HG03139 (cell line): ENCODE measurements around the gene SPOCD1.

Experiments used
- ATAC-seq: cut with Tn5 transposase; IDR thresholded peaks from one replicate; pipeline ENCODE4 v1.9.1; 2021; ENCODE audit not compliant: unreplicated experiment

Gene SPOCD1

GRCh38 chr1:31788138-31788824, 27.5 kb downstream of the SPOCD1 start:
- ATAC-seq, result peak; percentile 55

DNA sequence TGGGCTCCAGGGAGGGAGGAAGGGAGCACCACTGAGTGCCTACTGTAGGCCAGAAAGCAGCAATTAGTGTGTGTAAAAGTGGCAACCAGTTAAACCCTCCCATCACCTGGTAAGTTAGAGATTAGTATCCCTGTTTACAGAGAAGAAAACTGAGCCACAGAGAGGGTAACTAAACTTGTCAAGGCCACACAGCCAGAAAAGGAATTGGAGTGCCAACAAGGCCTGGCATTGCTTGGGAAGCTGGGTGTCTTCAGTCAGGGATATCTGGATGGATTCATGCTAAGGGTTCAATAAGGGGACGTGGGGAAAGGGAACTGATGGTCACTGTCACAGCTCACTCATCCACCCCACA, 28.1 kb downstream of the SPOCD1 start:
- ATAC-seq, result no peak

GRCh38 chr1:31787261-31787660, 28.6 kb downstream of the SPOCD1 start:
- no peak for ATAC-seq

DNA sequence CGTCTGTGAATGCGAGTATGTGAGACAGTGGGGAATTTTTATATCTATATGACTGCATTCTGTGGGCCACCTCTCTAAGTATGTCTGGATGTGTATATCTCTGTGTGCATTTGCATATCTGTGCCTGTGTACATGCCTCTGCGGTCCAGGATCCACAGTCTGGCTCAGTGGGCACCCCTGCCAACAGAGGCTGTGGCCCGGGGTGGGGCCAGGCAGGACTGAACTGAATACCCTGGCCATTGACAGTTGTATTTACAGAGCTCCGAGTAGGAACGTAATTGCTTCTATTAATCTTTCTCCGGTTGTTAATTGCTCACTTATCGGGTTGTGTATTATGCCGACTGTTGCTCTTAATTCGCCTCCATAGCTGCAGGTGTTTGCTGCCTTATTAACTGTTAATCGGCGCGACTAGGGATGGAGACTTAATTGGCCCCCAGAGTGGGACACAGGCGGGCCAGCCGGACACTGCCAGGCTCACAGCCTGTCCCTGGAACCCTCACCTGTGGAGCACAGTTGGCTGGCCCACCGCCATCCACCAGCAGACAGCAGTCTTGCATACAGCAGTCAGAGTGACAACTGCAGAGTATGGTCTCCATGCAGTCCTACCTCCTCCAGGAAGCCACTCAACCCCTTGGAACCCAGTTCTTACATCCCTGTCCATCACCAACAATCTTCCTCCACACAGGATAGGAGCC, 29.3 kb downstream of the SPOCD1 start:
- ATAC-seq, result no peak

DNA sequence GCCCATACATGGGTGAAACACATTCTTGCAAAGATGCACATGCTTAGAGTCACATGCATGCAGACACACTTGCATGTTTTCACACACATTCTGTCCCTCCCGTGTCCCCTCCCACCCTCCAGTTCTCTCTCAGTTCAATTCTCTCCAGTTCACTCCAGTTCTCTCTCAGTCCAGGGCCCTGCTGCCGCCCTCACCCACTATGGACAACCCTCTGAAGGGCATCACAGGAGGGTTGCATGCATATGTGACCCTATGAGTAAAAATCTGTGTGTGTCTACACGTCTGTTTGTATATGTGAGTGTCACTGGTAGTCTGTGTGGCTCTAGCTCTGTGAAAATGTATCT, 29.9 kb downstream of the SPOCD1 start:
- ATAC-seq, result no peak

GRCh38 chr1:31785020-31785946, 30.5 kb downstream of the SPOCD1 start:
- ATAC-seq, result no peak

DNA sequence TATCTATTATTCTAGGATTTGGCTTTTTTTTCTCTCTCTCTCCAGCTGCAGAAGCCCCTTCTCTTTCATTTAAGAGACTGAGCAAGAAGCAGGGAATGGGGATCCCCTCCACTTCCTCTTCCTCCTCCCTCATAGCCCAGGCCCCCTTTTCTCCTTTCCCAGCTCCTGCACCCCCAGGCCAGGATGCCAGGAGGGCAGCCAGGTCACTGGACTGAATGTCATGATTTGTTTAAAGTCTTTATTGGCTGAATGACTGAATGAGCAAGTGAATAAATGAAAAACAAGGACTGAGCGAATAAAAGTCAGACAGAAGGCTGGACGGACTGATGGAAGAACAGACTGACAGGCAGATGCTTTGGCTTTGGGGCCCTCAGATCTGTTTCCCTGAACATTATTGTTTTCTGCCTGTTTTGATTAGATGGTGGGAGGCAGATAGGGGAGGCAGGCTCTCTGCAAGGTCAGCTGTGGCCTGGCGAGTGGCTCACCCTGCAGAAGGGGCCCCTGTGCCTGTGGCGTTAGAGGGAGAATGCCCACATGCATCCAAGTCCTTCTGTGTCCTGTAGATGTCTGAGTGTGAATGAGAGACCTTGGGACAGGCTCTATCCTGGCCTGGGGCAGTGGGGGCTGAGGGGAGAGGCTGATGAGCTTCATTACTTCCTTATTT, 31.3 kb downstream of the SPOCD1 start:
- ATAC-seq, result no peak

DNA sequence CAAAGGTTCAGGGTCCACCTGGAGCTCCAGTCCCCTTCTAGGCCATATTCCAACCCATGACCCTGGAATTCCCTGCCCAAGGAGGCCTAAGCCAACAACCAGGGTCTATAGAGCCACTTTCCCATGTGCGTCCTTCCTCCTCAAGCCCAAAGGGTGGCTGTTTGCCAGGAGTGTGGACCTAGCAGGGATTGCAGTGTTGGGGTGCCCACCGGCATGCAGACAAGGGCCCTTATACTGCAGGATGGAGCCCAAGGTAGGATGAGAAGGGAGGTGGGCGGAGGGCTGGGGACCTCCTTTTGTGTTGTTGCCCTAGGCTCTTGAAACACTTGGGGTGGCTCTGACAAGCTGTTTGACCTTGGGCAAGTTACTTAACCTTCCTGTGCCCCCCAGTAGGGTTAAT, 32.0 kb downstream of the SPOCD1 start:
- ATAC-seq, result no peak

DNA sequence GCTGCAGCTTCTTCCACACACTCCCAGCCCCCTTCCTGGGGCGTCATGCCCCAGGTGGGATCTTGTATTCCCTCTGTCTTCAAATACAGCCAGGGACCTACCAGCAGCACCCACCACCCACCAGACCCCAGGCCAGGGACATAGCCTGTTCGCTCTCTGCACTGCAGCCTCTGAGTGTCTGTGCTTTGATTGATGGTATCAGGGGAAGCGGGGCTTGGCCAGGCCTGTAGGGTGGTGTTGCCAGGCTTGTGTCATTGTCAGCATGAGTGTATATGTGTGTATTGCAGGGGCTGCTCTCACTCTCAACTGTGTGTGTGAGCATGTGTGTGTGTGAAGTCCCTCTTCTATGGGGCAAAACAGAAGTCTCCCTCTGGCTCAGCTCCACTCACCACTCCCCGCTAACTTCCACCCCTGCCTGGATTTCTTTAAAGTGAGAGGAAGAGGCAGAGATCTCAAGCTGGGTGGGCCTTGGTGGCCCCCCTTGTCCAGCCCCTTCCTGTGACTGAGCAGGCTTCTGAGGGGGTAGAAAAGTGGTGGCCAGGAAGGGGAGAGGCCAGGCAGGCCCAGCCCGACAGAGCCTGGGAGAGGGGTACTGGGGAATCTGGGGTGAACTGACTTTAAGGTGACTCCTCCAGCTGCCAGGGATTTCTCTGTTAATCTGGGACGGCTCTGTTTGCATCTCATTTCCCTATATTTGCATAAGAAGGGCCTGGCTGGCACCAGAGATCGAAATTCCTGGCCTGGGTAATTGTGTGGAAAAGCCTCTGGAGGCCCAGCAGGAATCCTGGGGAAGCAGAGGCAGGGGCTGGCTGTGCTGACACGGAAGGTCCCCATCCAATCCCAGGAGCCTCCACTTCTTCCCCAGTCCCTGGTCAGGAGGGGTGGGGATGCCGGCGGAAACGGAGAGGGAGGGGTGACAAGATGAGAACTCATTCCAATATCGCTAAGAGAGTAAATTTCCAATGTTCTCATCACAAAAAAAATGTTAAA, 33.1 kb downstream of the SPOCD1 start:
- no peak for ATAC-seq

GRCh38 chr1:31781756-31782371, 34.0 kb downstream of the SPOCD1 start:
- no peak for ATAC-seq

- no peak for ATAC-seq
These were observed 34.6 kb downstream of the SPOCD1 start for GRCh38 chr1:31781138-31781755.

- no peak for ATAC-seq
These were observed 35.2 kb downstream of the SPOCD1 start for GRCh38 chr1:31780632-31781031.

- ATAC-seq, result no peak
These were observed 36.1 kb downstream of the SPOCD1 start for GRCh38 chr1:31779687-31780086.

DNA sequence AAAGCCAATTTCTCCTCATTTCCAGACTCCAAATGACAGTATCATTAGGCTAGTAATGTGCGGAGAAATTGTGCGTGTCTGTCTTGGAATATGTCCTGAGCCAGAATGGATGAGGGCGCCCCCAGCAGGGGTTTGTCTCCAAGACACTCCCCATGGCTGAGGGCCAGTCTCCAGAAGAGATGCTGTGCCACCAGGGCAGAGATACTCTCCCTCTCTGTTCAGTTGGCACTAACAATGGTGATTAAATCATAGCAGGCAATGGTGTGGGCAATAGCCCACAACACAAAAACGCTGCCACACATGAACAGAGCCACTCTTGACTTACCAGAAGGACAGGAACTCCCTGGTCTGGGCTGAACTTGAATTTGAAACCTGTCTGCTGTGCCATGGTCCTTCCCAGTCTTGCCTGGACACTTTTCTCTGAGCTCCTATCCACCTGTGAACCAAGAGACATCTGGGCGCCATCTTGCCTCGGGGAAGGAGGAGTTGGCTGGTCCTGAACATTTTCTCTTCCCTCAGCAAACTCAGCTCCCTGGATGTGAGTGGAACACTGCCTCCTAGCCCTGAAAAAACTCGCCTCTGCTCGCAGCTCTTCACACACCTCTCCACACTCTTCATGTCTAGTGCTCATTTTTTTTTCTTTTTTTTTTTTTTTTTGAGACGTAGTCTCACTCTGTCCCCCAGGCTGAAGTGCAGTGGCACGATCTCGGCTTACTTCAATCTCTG, 36.9 kb downstream of the SPOCD1 start:
- ATAC-seq, result no peak

GRCh38 chr1:31776516-31776915, 39.3 kb downstream of the SPOCD1 start:
- ATAC-seq, result no peak

GRCh38 chr1:31776032-31776431, 39.8 kb downstream of the SPOCD1 start:
- no peak for ATAC-seq

GRCh38 chr1:31775210-31775999, 40.4 kb downstream of the SPOCD1 start:
- no peak for ATAC-seq

DNA sequence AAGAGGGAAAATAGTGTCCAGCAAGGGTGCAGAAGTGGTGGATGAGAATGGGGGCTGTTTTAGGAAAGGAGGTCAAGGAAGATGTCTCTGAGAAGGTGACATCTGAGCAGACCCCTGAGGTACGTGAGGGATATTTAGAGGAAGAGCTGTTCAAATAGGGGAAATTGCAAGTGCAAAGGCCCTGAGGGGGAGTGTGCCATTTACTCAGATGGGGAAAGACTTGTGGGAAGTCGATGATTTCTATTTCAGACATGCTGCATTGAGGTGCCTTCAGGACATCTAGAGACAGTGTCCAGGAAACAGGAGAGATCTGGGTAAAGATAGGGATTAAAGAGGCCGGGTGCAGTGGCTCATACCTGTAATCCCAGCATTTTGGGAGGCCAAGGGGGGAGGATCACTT, 41.3 kb downstream of the SPOCD1 start:
- no peak for ATAC-seq
